Measurements from ENCODE around the gene CEACAM7. TPM values are rescaled to one million over a fixed set of nuclear protein-coding genes. Genes with fewer than 3 reads are reported as not detected.

Gene CEACAM7
- total RNA-seq, 2 donors from 2014 or later, result 329 to 919 TPM

- intact Hi-C loops (cut with DNase I), result no loop called here
- Histone ChIP-seq H3K27ac (no peak overlapping the region), H3K4me1 (peaks cover 14% of the 10 kb centered on the region), H3K9me3 (no peaks in the 10 kb centered on the region), H3K36me3 (no peaks in the 10 kb centered on the region), H3K4me3 (no peak overlapping the region), H3K9ac (ENCODE audit: low read depth in 2 of 2, low read length in 2 of 2) (no peak overlapping the region), H3K27me3 (no peaks in the 10 kb centered on the region)
- no peak for TF ChIP-seq CTCF (IDR thresholded peaks at IDR 0.05)
- peak; percentile 13 for DNase-seq
Measured at GRCh38 chr19:41703602-41704293, 15.7 kb upstream of the CEACAM7 start.

GRCh38 chr19:41702171-41702651 lies 14.1 kb upstream of the CEACAM7 start:
- intact Hi-C loops (cut with DNase I), result no loop called here
- H3K9me3 ChIP-seq, result no peaks in the 10 kb centered on the region
- peaks cover 7% of the 10 kb centered on the region for H3K4me1 ChIP-seq
- TF ChIP-seq CTCF (IDR thresholded peaks at IDR 0.05), result no peak
- no peak for DNase-seq
- H3K27me3 ChIP-seq, result no peaks in the 10 kb centered on the region
- H3K9ac ChIP-seq (ENCODE audit: low read depth in 2 of 2, low read length in 2 of 2), result no peak overlapping the region
- no peak overlapping the region for H3K4me3 ChIP-seq
- no peak overlapping the region for H3K27ac ChIP-seq
- H3K36me3 ChIP-seq, result no peaks in the 10 kb centered on the region

- Histone ChIP-seq H3K36me3 (no peaks in the 10 kb centered on the region), H3K9ac (ENCODE audit: low read depth in 2 of 2, low read length in 2 of 2) (no peak overlapping the region), H3K27me3 (no peaks in the 10 kb centered on the region), H3K4me1 (peaks cover 7% of the 10 kb centered on the region), H3K27ac (no peak overlapping the region), H3K4me3 (no peak overlapping the region), H3K9me3 (no peaks in the 10 kb centered on the region)
- peak; percentile 65 for DNase-seq
- peak; percentile 58 for TF ChIP-seq CTCF (IDR thresholded peaks at IDR 0.05)
- intact Hi-C loops (cut with DNase I), result no loop called here
Measured at GRCh38 chr19:41701401-41702075, 13.5 kb upstream of the CEACAM7 start.

- Histone ChIP-seq H3K27me3 (no peaks in the 10 kb centered on the region), H3K27ac (no peak overlapping the region), H3K9ac (ENCODE audit: low read depth in 2 of 2, low read length in 2 of 2) (peak overlapping the region in 1 of 2 donors; percentile 52), H3K4me3 (no peak overlapping the region), H3K4me1 (peaks cover 7% of the 10 kb centered on the region), H3K9me3 (no peaks in the 10 kb centered on the region), H3K36me3 (no peaks in the 10 kb centered on the region)
- TF ChIP-seq CTCF (IDR thresholded peaks at IDR 0.05), result no peak
- intact Hi-C loops (cut with DNase I), result no loop called here
- peak; percentile 23 for DNase-seq
Measured at GRCh38 chr19:41700381-41701195, 12.5 kb upstream of the CEACAM7 start.

- DNase-seq, result peak; percentile 22
Measured at GRCh38 chr19:41699968-41700323, 11.9 kb upstream of the CEACAM7 start.

More at GRCh38 chr19:41699968-41700323, 11.9 kb upstream of the CEACAM7 start:
- Histone ChIP-seq H3K9me3 (no peaks in the 10 kb centered on the region), H3K27ac (no peak overlapping the region), H3K27me3 (no peaks in the 10 kb centered on the region), H3K9ac (ENCODE audit: low read depth in 2 of 2, low read length in 2 of 2) (peak overlapping the region; percentile 53 to 77), H3K4me3 (no peak overlapping the region), H3K36me3 (no peaks in the 10 kb centered on the region), H3K4me1 (peaks cover 7% of the 10 kb centered on the region)
- TF ChIP-seq CTCF (IDR thresholded peaks at IDR 0.05), result no peak
- intact Hi-C loops (cut with DNase I), result no loop called here
